Activated T-helper 1 cell treated with anti-CD3 and anti-CD28 coated beads, Interleukin-12 subunit alpha, Interleukin-12 subunit beta, Interleukin-2, Interleukin-4 antibody, amounts not matched to agents 30 ng/mL and 10 ng/mL and 1 ng/mL, durations not matched to agents 14 hours and 24 hours and 36 hours (primary cell): ENCODE data around the gene SNTG2. TPM values are rescaled to one million over a fixed set of nuclear protein-coding genes. Genes with fewer than 3 reads are reported as not detected.

Experiments
- DNase-seq: peaks from one replicate; pipeline ENCODE4 v3.0.0; 2021; ENCODE audit warnings: low spot score
- H3K27ac Mint-ChIP-seq: one replicate; pipeline ENCODE4 v1.8.0; 2021; ENCODE audit warnings: mild to moderate bottlenecking, mixed read lengths
- H3K27me3 Mint-ChIP-seq: one replicate; pipeline ENCODE4 v1.8.0; 2022; ENCODE audit warnings: mild to moderate bottlenecking, moderate library complexity, mixed read lengths; ENCODE audit not compliant: insufficient read depth
- H3K36me3 Mint-ChIP-seq: one replicate; pipeline ENCODE4 v1.8.0; 2021; ENCODE audit warnings: low read depth, mixed read lengths
- H3K4me1 Mint-ChIP-seq: one replicate; pipeline ENCODE4 v1.8.0; 2021; ENCODE audit warnings: low read depth, mixed read lengths
- H3K4me3 Mint-ChIP-seq: one replicate; pipeline ENCODE4 v1.8.0; 2021; ENCODE audit warnings: mild to moderate bottlenecking, moderate library complexity, mixed read lengths
- H3K9me3 Mint-ChIP-seq: one replicate; pipeline ENCODE4 v1.8.0; 2021; ENCODE audit warnings: mixed read lengths
- intact Hi-C: fragments of 100-400 bp; cut with micrococcal nuclease; formaldehyde crosslinking; loops from one replicate; pipeline ENCODE4 v1.15.1; 2024
- total RNA-seq: library from RNA; stranded (reverse); gene quantifications from 2 replicates; pipeline ENCODE4 v1.2.3, GENCODE V29; 2022

SNTG2 gene
- total RNA-seq, 1 donor from 2014 or later = not detected

GRCh38 chr2:1203772-1204171 is 253.1 kb downstream of the SNTG2 start:
- intact Hi-C loops = no loop called here
- Mint-ChIP-seq H3K4me1 (no peaks in the 10 kb centered on the region), H3K4me3 (no peak overlapping the region), H3K9me3 (no peaks in the 10 kb centered on the region), H3K27me3 (no peaks in the 10 kb centered on the region), H3K36me3 (no peaks in the 10 kb centered on the region), H3K27ac (no peak overlapping the region)
- no peak for DNase-seq

DNA sequence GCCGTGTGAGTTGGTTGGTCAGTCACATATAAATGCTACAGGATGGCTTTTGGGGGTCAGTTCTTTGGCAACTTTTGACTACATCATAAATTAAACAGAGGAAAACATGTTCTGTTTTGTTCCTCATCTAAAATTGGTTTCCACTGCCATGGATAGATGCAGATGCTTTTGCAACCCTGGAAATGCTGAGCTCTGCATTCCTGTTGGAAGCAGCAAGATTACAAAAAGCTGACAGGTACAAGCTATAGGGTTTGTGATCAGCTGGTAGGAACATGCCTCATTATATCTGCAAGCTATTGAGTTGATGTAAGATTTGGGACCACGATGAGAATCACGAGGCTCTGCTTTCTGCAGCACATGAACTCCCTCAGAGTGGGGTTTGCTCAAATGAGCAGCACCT is 255.2 kb downstream of the SNTG2 start:
- Mint-ChIP-seq H3K27me3 (no peaks in the 10 kb centered on the region), H3K9me3 (no peaks in the 10 kb centered on the region), H3K4me3 (no peak overlapping the region), H3K36me3 (no peaks in the 10 kb centered on the region), H3K27ac (no peak overlapping the region), H3K4me1 (no peaks in the 10 kb centered on the region)
- intact Hi-C loops = no loop called here
- DNase-seq = no peak

DNA sequence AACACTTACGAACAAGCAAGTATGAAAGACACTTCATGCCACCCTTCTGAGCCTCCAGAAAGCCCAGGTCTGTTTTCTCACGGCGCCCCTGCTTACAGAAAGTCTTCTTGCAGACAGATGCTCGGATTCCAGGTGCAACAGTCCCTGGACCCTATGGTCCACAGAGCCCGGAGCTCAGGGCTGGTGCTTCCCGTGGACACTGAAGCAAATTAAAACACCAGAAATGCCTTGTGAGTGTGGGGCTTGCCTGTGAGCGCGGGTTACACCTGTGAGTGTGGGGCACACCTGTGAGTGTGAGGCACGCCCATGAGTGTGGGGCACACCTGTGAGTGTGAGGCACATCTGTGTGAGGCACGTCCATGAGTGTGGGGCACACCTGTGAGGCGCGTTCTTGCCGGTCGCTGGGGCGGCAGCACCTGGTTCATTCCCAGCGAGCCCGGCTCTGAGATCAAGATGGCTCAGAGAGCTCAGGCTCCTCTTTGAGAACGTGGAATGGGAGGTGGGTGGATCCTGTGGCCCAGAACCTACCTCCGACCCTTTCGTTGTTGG is 257.4 kb downstream of the SNTG2 start:
- Mint-ChIP-seq H3K27ac (no peak overlapping the region), H3K4me1 (no peaks in the 10 kb centered on the region), H3K36me3 (no peaks in the 10 kb centered on the region), H3K4me3 (no peak overlapping the region), H3K27me3 (peaks cover 2% of the 10 kb centered on the region), H3K9me3 (peaks cover 5% of the 10 kb centered on the region)
- intact Hi-C loops = no loop called here
- no peak for DNase-seq

DNA sequence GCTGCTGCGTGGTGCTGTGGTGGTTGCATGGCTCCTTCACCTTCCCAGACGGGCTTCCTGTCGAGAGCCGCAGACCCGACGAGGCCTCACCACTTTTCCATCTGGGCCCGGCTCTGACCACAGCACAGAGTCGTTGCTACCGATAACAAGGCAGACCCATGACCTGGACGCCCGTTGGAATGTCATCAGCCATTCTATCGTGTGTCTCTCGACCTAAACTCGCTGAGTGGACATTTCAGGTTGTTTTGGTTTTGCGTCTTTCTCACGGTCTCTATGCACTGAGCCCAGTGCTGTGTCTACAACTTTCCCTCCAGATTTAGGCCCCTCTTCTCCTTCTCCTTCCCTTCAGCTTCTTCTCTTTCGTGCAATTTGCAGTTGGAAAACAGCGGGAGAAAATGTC is 257.9 kb downstream of the SNTG2 start:
- H3K4me3 Mint-ChIP-seq = no peak overlapping the region
- H3K36me3 Mint-ChIP-seq = no peaks in the 10 kb centered on the region
- H3K9me3 Mint-ChIP-seq = peaks cover 5% of the 10 kb centered on the region
- H3K4me1 Mint-ChIP-seq = no peaks in the 10 kb centered on the region
- H3K27me3 Mint-ChIP-seq = peaks cover 2% of the 10 kb centered on the region
- H3K27ac Mint-ChIP-seq = no peak overlapping the region
- intact Hi-C loops = no loop called here
- no peak for DNase-seq

DNA sequence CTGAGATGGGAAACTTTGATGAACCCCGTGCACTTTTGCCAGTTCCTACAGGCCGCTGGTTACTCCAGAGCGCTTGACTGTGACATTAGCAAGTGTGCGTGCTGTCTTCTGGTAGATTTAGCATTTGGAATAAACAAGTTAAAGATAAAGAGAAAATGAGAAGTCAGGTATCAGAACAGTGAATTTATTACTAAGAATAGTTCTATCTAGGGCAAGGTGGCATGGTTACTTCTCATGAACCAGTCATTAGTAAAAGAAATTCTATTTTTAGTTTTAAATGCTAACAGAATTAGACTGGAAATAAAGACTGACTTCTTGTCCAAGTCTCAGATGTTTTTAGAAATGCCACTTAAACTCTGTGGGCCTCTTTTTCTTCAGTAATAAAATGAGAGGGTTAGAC is 258.6 kb downstream of the SNTG2 start:
- no peak for DNase-seq
- Mint-ChIP-seq H3K27me3 (peaks cover 2% of the 10 kb centered on the region), H3K9me3 (peaks cover 7% of the 10 kb centered on the region), H3K36me3 (no peaks in the 10 kb centered on the region), H3K27ac (no peak overlapping the region), H3K4me1 (no peaks in the 10 kb centered on the region), H3K4me3 (no peak overlapping the region)
- intact Hi-C loops = no loop called here

GRCh38 chr2:1209761-1210160 is 259.1 kb downstream of the SNTG2 start:
- Mint-ChIP-seq H3K4me1 (no peaks in the 10 kb centered on the region), H3K4me3 (no peak overlapping the region), H3K9me3 (peaks cover 12% of the 10 kb centered on the region), H3K27ac (no peak overlapping the region), H3K36me3 (no peaks in the 10 kb centered on the region), H3K27me3 (peaks cover 2% of the 10 kb centered on the region)
- no peak for DNase-seq
- intact Hi-C loops = no loop called here

DNA sequence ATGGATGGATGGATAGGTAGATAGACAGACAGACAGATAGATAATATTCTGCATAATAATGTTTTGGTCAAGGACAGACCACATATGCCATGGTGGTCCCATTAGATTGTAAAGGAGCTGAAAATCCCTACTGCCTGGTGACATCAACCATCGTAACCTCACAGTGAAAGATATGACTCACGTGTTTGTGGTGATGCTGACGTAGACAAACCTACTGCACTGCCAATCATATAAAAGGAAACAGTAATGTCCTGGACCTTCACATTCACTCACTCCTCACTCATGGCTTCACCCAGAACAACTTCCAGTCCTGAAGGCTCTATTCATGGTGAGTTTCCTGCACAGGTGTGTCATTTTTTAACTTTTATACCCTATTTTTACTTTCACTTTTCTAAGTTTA is 259.7 kb downstream of the SNTG2 start:
- peaks cover 2% of the 10 kb centered on the region for H3K27me3 Mint-ChIP-seq
- no peaks in the 10 kb centered on the region for H3K4me1 Mint-ChIP-seq
- DNase-seq = no peak
- H3K36me3 Mint-ChIP-seq = no peaks in the 10 kb centered on the region
- intact Hi-C loops = no loop called here
- no peak overlapping the region for H3K27ac Mint-ChIP-seq
- H3K4me3 Mint-ChIP-seq = no peak overlapping the region
- H3K9me3 Mint-ChIP-seq = peaks cover 12% of the 10 kb centered on the region

- Mint-ChIP-seq H3K27ac (no peak overlapping the region), H3K4me1 (no peaks in the 10 kb centered on the region), H3K27me3 (peaks cover 2% of the 10 kb centered on the region), H3K36me3 (no peaks in the 10 kb centered on the region), H3K9me3 (peaks cover 3% of the 10 kb centered on the region), H3K4me3 (no peak overlapping the region)
- no peak for DNase-seq
- intact Hi-C loops = no loop called here
These were observed 269.4 kb downstream of the SNTG2 start for GRCh38 chr2:1219901-1220573.

DNA sequence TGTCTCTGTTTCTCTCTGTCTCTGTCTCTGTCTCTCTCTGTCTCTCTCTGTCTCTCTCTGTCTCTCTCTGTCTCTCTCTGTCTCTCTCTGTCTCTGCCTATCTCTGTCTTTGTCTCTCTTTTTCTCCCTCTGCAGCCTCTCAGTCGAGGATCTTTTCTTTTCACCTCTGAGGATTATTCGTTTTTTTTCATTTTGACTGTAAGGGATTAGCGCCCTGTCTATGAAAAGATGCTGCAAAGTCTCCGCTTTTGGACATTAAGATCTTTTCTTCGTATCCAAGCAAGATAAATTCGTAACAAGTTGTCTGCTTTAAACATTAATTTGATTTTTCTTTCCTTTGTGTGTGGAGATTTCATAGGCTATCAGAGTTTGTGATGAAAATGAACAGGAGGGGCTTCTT is 271.4 kb downstream of the SNTG2 start:
- Mint-ChIP-seq H3K4me3 (no peak overlapping the region), H3K9me3 (peaks cover 3% of the 10 kb centered on the region), H3K36me3 (no peaks in the 10 kb centered on the region), H3K4me1 (no peaks in the 10 kb centered on the region), H3K27ac (no peak overlapping the region), H3K27me3 (peaks cover 2% of the 10 kb centered on the region)
- intact Hi-C loops = no loop called here
- DNase-seq = no peak

GRCh38 chr2:1223791-1224190 is 273.1 kb downstream of the SNTG2 start:
- H3K4me1 Mint-ChIP-seq = no peaks in the 10 kb centered on the region
- peaks cover 3% of the 10 kb centered on the region for H3K9me3 Mint-ChIP-seq
- intact Hi-C loops = no loop called here
- DNase-seq = no peak
- peaks cover 2% of the 10 kb centered on the region for H3K27me3 Mint-ChIP-seq
- H3K27ac Mint-ChIP-seq = no peak overlapping the region
- no peak overlapping the region for H3K4me3 Mint-ChIP-seq
- H3K36me3 Mint-ChIP-seq = no peaks in the 10 kb centered on the region

DNA sequence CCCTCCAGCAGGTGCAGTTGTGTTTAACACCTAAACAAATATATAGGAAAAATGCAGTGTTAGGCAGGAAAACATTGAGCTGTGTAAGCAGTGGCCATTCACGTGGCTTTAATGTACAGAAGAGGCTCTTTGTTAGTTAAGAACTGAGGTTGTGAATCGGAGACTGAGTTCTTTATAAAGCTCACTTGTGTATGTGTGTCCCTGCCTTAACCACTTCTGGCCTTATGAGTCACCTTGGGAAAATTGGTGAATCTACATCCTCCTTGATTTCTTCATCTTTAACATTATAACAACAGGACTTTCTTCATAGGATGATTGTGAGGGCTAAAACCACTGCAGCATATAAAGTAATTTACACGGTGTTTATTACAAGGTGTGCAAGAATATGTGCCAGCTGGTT is 274.3 kb downstream of the SNTG2 start:
- no peak overlapping the region for H3K27ac Mint-ChIP-seq
- H3K4me1 Mint-ChIP-seq = no peaks in the 10 kb centered on the region
- intact Hi-C loops = no loop called here
- H3K9me3 Mint-ChIP-seq = peaks cover 3% of the 10 kb centered on the region
- H3K36me3 Mint-ChIP-seq = no peaks in the 10 kb centered on the region
- H3K27me3 Mint-ChIP-seq = peaks cover 2% of the 10 kb centered on the region
- no peak for DNase-seq
- no peak overlapping the region for H3K4me3 Mint-ChIP-seq

DNA sequence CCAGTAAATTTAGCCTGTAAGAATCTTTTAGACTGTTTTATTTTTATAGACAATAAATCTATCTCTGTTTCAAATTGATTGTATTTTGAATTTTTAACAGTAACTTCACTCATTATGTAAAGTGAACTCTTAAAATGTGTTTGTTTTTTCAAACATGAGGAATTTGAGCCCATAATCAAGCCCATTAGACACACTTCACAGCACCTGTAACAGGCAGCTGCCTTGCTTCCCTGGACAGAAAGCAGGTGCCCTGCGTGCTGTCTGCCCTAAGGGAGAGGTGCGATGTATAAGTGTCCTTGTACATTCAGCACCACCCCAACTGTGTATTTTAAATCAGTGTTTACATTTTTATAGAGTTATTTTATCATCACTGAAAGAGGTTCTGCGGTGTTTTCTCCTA is 276.1 kb downstream of the SNTG2 start:
- DNase-seq = no peak
- peaks cover 3% of the 10 kb centered on the region for H3K9me3 Mint-ChIP-seq
- H3K27me3 Mint-ChIP-seq = no peaks in the 10 kb centered on the region
- H3K27ac Mint-ChIP-seq = no peak overlapping the region
- intact Hi-C loops = no loop called here
- no peaks in the 10 kb centered on the region for H3K36me3 Mint-ChIP-seq
- H3K4me3 Mint-ChIP-seq = no peak overlapping the region
- no peaks in the 10 kb centered on the region for H3K4me1 Mint-ChIP-seq

DNA sequence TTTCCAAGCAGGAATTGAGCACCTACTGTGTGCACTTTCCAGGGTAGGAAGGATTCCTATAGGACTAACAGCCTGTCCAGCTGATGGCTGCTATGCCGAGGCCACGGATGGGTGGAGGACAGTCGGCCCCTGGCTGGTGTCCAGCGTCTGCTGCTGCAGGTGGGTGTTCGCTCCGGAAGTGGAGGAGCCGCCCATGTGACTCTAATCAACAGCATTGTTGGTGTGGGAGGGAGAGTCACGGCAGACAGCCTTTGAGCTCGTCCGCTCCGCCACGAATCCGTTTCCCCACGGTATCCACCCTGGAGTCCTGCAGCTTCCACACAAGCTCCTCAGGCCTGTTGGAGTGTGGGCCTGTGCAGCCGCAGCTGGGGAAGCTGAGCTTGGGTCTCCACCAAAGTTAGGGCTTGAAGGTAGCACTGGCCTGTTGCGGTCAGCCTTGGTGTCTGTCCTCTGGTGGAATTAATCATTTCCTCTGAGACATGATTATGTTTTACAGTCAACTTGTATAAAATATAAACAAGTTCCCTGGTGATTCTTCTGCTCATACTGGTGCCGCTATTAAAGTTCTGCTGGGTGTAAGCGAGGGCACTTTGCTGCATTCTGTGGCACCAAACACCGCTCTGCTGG is 276.7 kb downstream of the SNTG2 start:
- no peaks in the 10 kb centered on the region for H3K27me3 Mint-ChIP-seq
- intact Hi-C loops = no loop called here
- H3K27ac Mint-ChIP-seq = no peak overlapping the region
- H3K9me3 Mint-ChIP-seq = no peaks in the 10 kb centered on the region
- no peak overlapping the region for H3K4me3 Mint-ChIP-seq
- DNase-seq = no peak
- no peaks in the 10 kb centered on the region for H3K4me1 Mint-ChIP-seq
- H3K36me3 Mint-ChIP-seq = no peaks in the 10 kb centered on the region
